GM12891 (cell line): ENCODE measurements around the gene ASPA.

Experiments used
- PAX5 ChIP-seq: IDR thresholded peaks from 2 replicates; pipeline ENCODE4 v1.6.1; 2011; ENCODE audit warnings: low read length, moderate library complexity, mild to moderate bottlenecking; ENCODE audit not compliant: insufficient read depth, severe bottlenecking
- POLR2A ChIP-seq: IDR thresholded peaks from 2 replicates; pipeline ENCODE4 v1.6.1; 2011; ENCODE audit warnings: low read depth, low read length, control low read depth
- POLR2AphosphoS5 ChIP-seq: IDR thresholded peaks from 2 replicates; pipeline ENCODE4 v1.6.1; 2011; ENCODE audit warnings: low read depth, low read length, control low read depth
- SPI1 ChIP-seq: IDR thresholded peaks from 2 replicates; pipeline ENCODE4 v1.6.1; 2011; ENCODE audit warnings: low read depth, low read length, control low read depth
- TAF1 ChIP-seq: IDR thresholded peaks from 2 replicates; pipeline ENCODE4 v1.6.1; 2011; ENCODE audit warnings: low read depth, low read length, control low read depth

GRCh38 chr17:3533752-3534151 lies 58.0 kb downstream of the ASPA start:
- TF ChIP-seq POLR2A, result no peak
- TF ChIP-seq POLR2AphosphoS5, result no peak
- TF ChIP-seq TAF1, result no peak
- no peak for TF ChIP-seq SPI1
- TF ChIP-seq PAX5, result no peak
